BJ (cell line): ENCODE results near the gene KCNA10. TPM values are rescaled to one million over a fixed set of nuclear protein-coding genes. Genes with fewer than 3 reads are reported as not detected.

Experiments
- CTCF ChIA-PET: fragments of 350-600 bp; formaldehyde crosslinking; extraction: SDS; loops from one replicate; lab custom pipeline; 2021; ENCODE audit warnings: antibody characterized with exemption, inconsistent platforms; lab: Yijun Ruan, JAX
- POLR2A ChIA-PET: fragments of 300-600 bp; sonication (Branson Sonifier 250); formaldehyde crosslinking; extraction: SDS; loops from one replicate; lab custom pipeline; 2021; ENCODE audit warnings: antibody characterized with exemption; lab: Charles Lee
- DNase-seq: peaks from one replicate; pipeline ENCODE4 v3.0.0-alpha.2; 2011; ENCODE audit warnings: low read depth
- H3K27me3 ChIP-seq: 2 replicates; pipeline ENCODE4 v1.6.0; 2011; ENCODE audit warnings: low read length; ENCODE audit not compliant: control insufficient read depth, insufficient read depth
- H3K36me3 ChIP-seq: 2 replicates; pipeline ENCODE4 v1.5.1; 2011; ENCODE audit warnings: low read length; ENCODE audit not compliant: control insufficient read depth, insufficient read depth
- H3K4me3 ChIP-seq: 2 replicates; pipeline ENCODE4 v1.5.1; 2011; ENCODE audit warnings: low read depth, mild to moderate bottlenecking, control low read depth, low read length
- polyA plus RNA-seq: library from polyadenylated mRNA; depleted of rRNA; stranded (reverse); fragments of >200 nt; gene quantifications from 2 replicates; pipeline ENCODE4 v1.2.3, GENCODE V29; 2011
- TF ChIP-seq, protein P1 (sequence below): IDR thresholded peaks from 2 replicates; pipeline ENCODE4 v1.5.1; 2011; ENCODE audit warnings: low read depth, mild to moderate bottlenecking, control low read depth, inconsistent platforms, low read length, moderate library complexity; ENCODE audit not compliant: insufficient read depth

Gene KCNA10
- polyA plus RNA-seq, 1 experiment: not detected

DNA sequence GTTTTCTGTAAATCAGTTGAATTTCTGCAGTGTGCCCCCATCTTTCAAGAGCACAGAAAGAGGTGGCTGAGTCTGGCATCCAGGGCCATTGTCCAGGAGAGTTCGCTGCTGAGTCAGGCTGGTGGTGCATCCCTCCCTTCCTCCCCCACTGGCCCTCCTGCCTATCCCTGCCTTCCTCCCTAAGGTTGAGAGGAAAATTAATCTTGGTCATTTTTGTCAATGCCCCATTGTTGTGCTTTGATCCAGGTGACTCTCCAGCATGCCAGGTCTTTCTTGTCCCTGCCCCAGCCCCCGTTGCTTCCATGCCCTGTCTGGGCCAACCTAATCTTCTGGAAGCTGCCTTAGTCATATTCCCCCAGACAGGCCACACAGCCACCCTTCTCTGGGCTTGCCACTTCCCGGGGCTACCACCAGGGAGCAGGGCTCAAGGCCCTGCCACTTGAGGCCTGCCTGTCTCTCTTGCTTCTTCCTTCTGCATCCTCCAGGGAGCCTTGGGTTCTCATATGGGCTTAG lies 41.5 kb downstream of the KCNA10 start:
- H3K4me3 ChIP-seq: no peak overlapping the region
- ChIA-PET CTCF (interaction anchor here (0.7 to 4.3 kb wide), 5 partner anchors 10 to 46 kb away, joined by 3 to 24 read pairs (median 5); no protein-coding TSS in a partner anchor), POLR2A (no interaction called here)
- DNase-seq: no peak
- H3K27me3 ChIP-seq: peaks cover 6% of the 10 kb centered on the region
- no peaks in the 10 kb centered on the region for H3K36me3 ChIP-seq
- TF ChIP-seq, protein P1, sequence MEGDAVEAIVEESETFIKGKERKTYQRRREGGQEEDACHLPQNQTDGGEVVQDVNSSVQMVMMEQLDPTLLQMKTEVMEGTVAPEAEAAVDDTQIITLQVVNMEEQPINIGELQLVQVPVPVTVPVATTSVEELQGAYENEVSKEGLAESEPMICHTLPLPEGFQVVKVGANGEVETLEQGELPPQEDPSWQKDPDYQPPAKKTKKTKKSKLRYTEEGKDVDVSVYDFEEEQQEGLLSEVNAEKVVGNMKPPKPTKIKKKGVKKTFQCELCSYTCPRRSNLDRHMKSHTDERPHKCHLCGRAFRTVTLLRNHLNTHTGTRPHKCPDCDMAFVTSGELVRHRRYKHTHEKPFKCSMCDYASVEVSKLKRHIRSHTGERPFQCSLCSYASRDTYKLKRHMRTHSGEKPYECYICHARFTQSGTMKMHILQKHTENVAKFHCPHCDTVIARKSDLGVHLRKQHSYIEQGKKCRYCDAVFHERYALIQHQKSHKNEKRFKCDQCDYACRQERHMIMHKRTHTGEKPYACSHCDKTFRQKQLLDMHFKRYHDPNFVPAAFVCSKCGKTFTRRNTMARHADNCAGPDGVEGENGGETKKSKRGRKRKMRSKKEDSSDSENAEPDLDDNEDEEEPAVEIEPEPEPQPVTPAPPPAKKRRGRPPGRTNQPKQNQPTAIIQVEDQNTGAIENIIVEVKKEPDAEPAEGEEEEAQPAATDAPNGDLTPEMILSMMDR: peak; percentile 16; the same call in 1 of the 2 replicates

DNA sequence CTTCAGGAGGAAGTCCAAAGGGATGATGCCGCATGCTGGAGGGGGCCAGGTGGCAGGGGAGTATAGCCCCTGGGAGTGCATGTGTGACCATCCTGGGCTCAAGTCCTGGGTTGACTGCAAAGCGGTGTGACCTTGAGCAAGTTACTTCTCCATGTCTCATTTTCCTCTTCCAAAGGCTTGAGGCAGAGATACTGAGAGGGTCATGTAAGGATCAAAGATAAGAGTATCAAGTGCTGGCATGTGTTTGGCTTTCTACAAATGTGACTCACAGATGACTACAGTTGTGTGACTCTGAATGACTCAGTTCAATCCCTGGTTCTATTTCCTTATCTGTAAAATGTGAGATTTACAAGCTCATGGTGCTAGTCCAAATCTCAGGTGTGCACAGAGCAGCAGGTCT lies 41.9 kb downstream of the KCNA10 start:
- peak; percentile 22 for DNase-seq
- Histone ChIP-seq H3K36me3 (no peaks in the 10 kb centered on the region), H3K4me3 (no peak overlapping the region), H3K27me3 (peaks cover 6% of the 10 kb centered on the region)
- ChIA-PET CTCF (interaction anchor here (1.5 to 4.3 kb wide), 4 partner anchors 9 to 19 kb away, joined by 3 to 24 read pairs (median 6); no protein-coding TSS in a partner anchor), POLR2A (no interaction called here)
- TF ChIP-seq, protein P1: no peak

DNA sequence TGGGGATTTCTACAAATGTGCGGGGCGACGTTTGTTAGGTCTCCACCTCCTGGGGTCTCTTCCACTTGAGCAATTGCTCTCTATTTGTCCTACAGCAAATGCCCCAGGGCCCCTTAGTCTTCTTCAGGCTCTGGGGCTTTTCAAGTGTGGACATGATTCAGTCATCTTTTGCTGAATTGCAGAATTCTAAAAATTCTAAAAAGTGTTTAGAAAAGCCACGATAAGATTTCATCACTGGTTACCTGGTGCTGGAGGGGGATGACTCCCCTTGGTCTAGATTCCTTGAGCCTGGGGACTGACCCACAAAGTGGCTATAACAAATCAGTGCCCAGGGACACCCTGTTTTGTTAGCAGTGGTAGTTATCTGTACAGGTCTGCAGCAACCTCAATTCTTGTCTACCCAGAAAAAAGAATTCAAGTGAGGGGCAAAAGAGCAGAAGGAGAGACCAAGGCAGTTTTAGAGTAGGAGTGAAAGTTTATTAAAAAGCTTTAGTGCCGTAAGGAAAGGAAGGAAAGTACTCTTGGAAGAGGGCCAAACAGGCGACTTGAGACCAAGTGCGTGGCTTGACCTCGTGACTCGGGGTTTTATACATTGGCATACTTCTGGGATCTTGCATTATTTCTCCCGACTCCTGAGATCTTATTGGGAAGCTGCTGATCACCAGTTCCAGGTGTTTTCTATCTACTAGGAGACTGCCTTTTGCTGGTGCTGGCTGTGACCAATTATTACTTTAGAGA lies 42.8 kb downstream of the KCNA10 start:
- POLR2A ChIA-PET: no interaction called here
- Histone ChIP-seq H3K4me3 (no peak overlapping the region), H3K27me3 (peaks cover 5% of the 10 kb centered on the region; the same call in 1 of the 2 replicates), H3K36me3 (no peaks in the 10 kb centered on the region)
- CTCF ChIA-PET: interaction anchor here (0.7 to 4.3 kb wide), 4 partner anchors 9 to 20 kb away, joined by 3 to 24 read pairs (median 4); no protein-coding TSS in a partner anchor
- TF ChIP-seq, protein P1: no peak
- DNase-seq: no peak

DNA sequence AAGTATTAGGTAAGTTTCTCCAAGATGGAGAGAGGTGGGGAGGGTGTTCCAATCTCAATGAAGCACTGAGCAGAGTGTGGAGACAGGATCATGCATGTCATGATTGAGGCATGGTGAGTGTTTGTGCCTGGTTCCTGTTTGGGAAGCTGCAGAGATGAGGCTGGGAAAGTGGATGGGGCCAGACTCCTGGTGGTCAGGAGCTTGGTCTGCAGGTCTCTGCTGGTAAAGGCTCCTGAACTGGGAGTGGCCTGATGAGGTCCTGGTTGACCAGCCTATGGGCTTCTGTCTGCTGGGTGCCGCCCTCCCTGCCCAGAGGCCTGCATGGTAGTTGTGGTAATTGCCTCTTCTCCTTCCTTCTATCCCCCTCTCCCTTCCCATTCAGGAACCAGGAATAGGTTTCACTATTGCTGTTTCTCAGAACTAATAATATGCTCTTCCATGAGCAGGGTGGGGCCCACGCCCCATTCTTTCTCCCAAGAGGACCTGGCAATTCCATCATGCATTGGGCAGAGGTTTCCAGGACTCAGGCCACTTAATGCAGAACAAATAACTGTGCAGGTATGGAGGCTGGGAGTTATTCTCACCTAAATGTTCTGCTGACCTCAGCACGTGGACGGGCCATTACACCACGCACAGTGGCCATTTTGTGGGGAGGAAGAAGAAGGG lies 43.5 kb downstream of the KCNA10 start:
- H3K36me3 ChIP-seq: no peaks in the 10 kb centered on the region
- peaks cover 5% of the 10 kb centered on the region; the same call in 1 of the 2 replicates for H3K27me3 ChIP-seq
- ChIA-PET CTCF (interaction anchor here (4.3 kb wide), 1 partner anchor 20 kb away, joined by 24 read pairs; no protein-coding TSS in a partner anchor), POLR2A (no interaction called here)
- H3K4me3 ChIP-seq: no peak overlapping the region
- TF ChIP-seq, protein P1: no peak
- no peak for DNase-seq

DNA sequence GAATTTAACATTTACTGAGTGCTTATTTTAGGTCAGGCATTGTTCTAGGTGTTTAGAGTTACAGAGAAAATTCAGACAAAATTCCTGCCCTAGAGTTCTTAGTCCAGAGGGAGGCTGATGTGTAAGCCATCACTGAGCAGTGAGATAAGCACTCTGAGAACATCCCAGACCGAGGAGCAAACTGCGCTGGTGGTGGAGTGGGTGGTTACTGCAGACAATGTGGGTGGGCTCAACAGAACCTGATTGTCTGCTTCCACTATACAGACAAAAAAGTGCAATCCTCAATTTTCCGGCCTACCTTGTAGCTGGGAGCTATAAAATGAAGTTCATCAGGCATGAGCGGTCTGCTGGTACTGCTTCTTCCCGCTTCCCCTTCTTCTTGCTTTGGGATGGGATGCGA lies 44.5 kb downstream of the KCNA10 start:
- ChIA-PET POLR2A (no interaction called here), CTCF (interaction anchor here (0.6 to 2.2 kb wide), 5 partner anchors 9 to 267 kb away, joined by 3 to 11 read pairs (median 4); no protein-coding TSS in a partner anchor)

More for the DNA sequence above, 44.5 kb downstream of the KCNA10 start:
- no peak for DNase-seq
- H3K27me3 ChIP-seq: peaks cover 5% of the 10 kb centered on the region; the same call in 1 of the 2 replicates
- no peaks in the 10 kb centered on the region for H3K36me3 ChIP-seq
- no peak overlapping the region for H3K4me3 ChIP-seq
- TF ChIP-seq, protein P1: no peak
